Nephron progenitor cell (in vitro differentiated cells): ENCODE results near the gene DNAAF8.

Source experiments
- DNase-seq: peaks from one replicate; pipeline ENCODE4 v3.0.0; 2021
- H3K27ac Mint-ChIP-seq: 2 replicates; pipeline ENCODE4 v1.8.0; 2021; ENCODE audit warnings: mild to moderate bottlenecking, moderate library complexity, mixed read lengths
- H3K27me3 Mint-ChIP-seq: 2 replicates; pipeline ENCODE4 v1.8.0; 2021; ENCODE audit warnings: mild to moderate bottlenecking, low read depth, mixed read lengths; ENCODE audit not compliant: poor library complexity
- H3K36me3 Mint-ChIP-seq: 2 replicates; pipeline ENCODE4 v1.8.0; 2021; ENCODE audit warnings: low read depth, mixed read lengths
- H3K4me1 Mint-ChIP-seq: 2 replicates; pipeline ENCODE4 v1.8.0; 2021; ENCODE audit warnings: mixed read lengths
- H3K4me3 Mint-ChIP-seq: 2 replicates; pipeline ENCODE4 v1.8.0; 2021; ENCODE audit warnings: mild to moderate bottlenecking, moderate library complexity, mixed read lengths
- H3K9me3 Mint-ChIP-seq: 2 replicates; pipeline ENCODE4 v1.8.0; 2021; ENCODE audit warnings: mild to moderate bottlenecking, moderate library complexity, mixed read lengths
- CTCF ChIP-seq: fragments of 200-600 bp; sonication (generic); IDR thresholded peaks from 2 replicates; pipeline ENCODE4 v1.5.0; 2021; ENCODE audit warnings: antibody characterized with exemption

Gene DNAAF8

GRCh38 chr16:4698321-4699045 lies 35.9 kb upstream of the DNAAF8 start:
- Mint-ChIP-seq H3K36me3 (peaks cover 18% of the 10 kb centered on the region), H3K27ac (peak overlapping the region; percentile 80), H3K4me1 (peaks cover 53% of the 10 kb centered on the region), H3K4me3 (no peak overlapping the region), H3K9me3 (no peaks in the 10 kb centered on the region), H3K27me3 (no peaks in the 10 kb centered on the region)
- no peak for TF ChIP-seq CTCF
- no peak for DNase-seq

- Mint-ChIP-seq H3K9me3 (no peaks in the 10 kb centered on the region), H3K27me3 (no peaks in the 10 kb centered on the region), H3K4me3 (no peak overlapping the region), H3K4me1 (peaks cover 59% of the 10 kb centered on the region), H3K27ac (peak overlapping the region; percentile 80), H3K36me3 (peaks cover 18% of the 10 kb centered on the region)
- DNase-seq = no peak
- TF ChIP-seq CTCF = no peak
Observed at GRCh38 chr16:4699046-4699556, 35.2 kb upstream of the DNAAF8 start.

- H3K4me3 Mint-ChIP-seq = no peak overlapping the region
- H3K36me3 Mint-ChIP-seq = peaks cover 24% of the 10 kb centered on the region
- DNase-seq = no peak
- peaks cover 61% of the 10 kb centered on the region for H3K4me1 Mint-ChIP-seq
- H3K9me3 Mint-ChIP-seq = no peaks in the 10 kb centered on the region
- no peaks in the 10 kb centered on the region for H3K27me3 Mint-ChIP-seq
- TF ChIP-seq CTCF = no peak
- H3K27ac Mint-ChIP-seq = no peak overlapping the region
Observed at GRCh38 chr16:4700380-4700996, 33.8 kb upstream of the DNAAF8 start.

- H3K9me3 Mint-ChIP-seq = no peaks in the 10 kb centered on the region
- H3K36me3 Mint-ChIP-seq = peaks cover 23% of the 10 kb centered on the region
- no peak for TF ChIP-seq CTCF
- no peak overlapping the region for H3K27ac Mint-ChIP-seq
- peaks cover 58% of the 10 kb centered on the region for H3K4me1 Mint-ChIP-seq
- DNase-seq = no peak
- no peak overlapping the region for H3K4me3 Mint-ChIP-seq
- no peaks in the 10 kb centered on the region for H3K27me3 Mint-ChIP-seq
Observed at GRCh38 chr16:4700997-4701743, 33.2 kb upstream of the DNAAF8 start.

- H3K27me3 Mint-ChIP-seq = no peaks in the 10 kb centered on the region
- peaks cover 58% of the 10 kb centered on the region for H3K4me1 Mint-ChIP-seq
- H3K27ac Mint-ChIP-seq = peak overlapping the region; percentile 92
Observed at GRCh38 chr16:4701791-4702465, 32.4 kb upstream of the DNAAF8 start.

More at GRCh38 chr16:4701791-4702465, 32.4 kb upstream of the DNAAF8 start:
- no peak for DNase-seq
- TF ChIP-seq CTCF = no peak
- H3K9me3 Mint-ChIP-seq = no peaks in the 10 kb centered on the region
- peaks cover 29% of the 10 kb centered on the region for H3K36me3 Mint-ChIP-seq
- H3K4me3 Mint-ChIP-seq = no peak overlapping the region
